Kasumi-1 (cell line): ENCODE data around the gene TMEM40.
"Not testable (repeated sequence)": the region's sequence is repeated elsewhere in the genome, so short reads cannot be mapped to it uniquely, and the experiment has no call there.

ENCODE experiments used
- DNase-seq, 2 experiments: peaks; one replicate each; lab custom pipeline; 2025; lab: John Stamatoyannopoulos, UW

Gene TMEM40

GRCh38 chr3:12759097-12759679 lies at the start of gene TMEM40:
TMEM40 (minus strand) TSS chr3:12759259; CDS start chr3:12749832, 9,427 bp downstream.
- no peak for DNase-seq

- DNase-seq: no peak
Observed at GRCh38 chr3:12808587-12808986, 49.5 kb upstream of the TMEM40 start.

GRCh38 chr3:12807601-12808359 lies 48.7 kb upstream of the TMEM40 start:
- DNase-seq: no peak

- DNase-seq: no peak
Observed at GRCh38 chr3:12807066-12807465, 48.0 kb upstream of the TMEM40 start.

GRCh38 chr3:12803371-12803770 lies 44.3 kb upstream of the TMEM40 start:
- no peak for DNase-seq

GRCh38 chr3:12799525-12800440 lies 40.7 kb upstream of the TMEM40 start:
- DNase-seq: no peak

GRCh38 chr3:12798559-12799179 lies 39.6 kb upstream of the TMEM40 start:
- DNase-seq: no peak

- DNase-seq: no peak
Observed at GRCh38 chr3:12797892-12798558, 39.0 kb upstream of the TMEM40 start.

GRCh38 chr3:12797124-12797891 lies 38.2 kb upstream of the TMEM40 start:
- DNase-seq: no peak

- no peak for DNase-seq
Observed at GRCh38 chr3:12796171-12797123, 37.4 kb upstream of the TMEM40 start, which contains the start of gene CAND2. CAND2 (plus strand) TSS chr3:12796680; CDS start chr3:12796721, 41 bp downstream.

- no peak for DNase-seq
Observed at GRCh38 chr3:12793701-12794100, 34.6 kb upstream of the TMEM40 start.

GRCh38 chr3:12791430-12791829 lies 32.4 kb upstream of the TMEM40 start:
- DNase-seq: no peak

GRCh38 chr3:12787967-12788690 lies 29.1 kb upstream of the TMEM40 start:
- DNase-seq: not testable (repeated sequence)

- peak in 1 of 2 experiments; percentile 34 for DNase-seq
Observed at GRCh38 chr3:12787346-12787745, 28.3 kb upstream of the TMEM40 start.

- DNase-seq: no peak
Observed at GRCh38 chr3:12785096-12785495, 26.0 kb upstream of the TMEM40 start.

GRCh38 chr3:12782172-12782815 lies 23.2 kb upstream of the TMEM40 start:
- DNase-seq: no peak

- DNase-seq: no peak
Observed at GRCh38 chr3:12780751-12781150, 21.7 kb upstream of the TMEM40 start.

GRCh38 chr3:12777171-12777570 lies 18.1 kb upstream of the TMEM40 start:
- DNase-seq: no peak
